ENCODE data around the gene GPN2. TPM values are rescaled to one million over a fixed set of nuclear protein-coding genes. Genes with fewer than 3 reads are reported as not detected.
"Not testable (repeated sequence)": the region's sequence is repeated elsewhere in the genome, so short reads cannot be mapped to it uniquely, and the experiment has no call there.

Gene GPN2
- total and polyA plus RNA-seq, 7 experiments from 2014 or later, result 9.1 to 50.6 (median 31.8) TPM

GRCh38 chr1:26890467-26890796 lies 349 bp upstream of the GPN2 start:
- H3K4me3 Mint-ChIP-seq, result peak overlapping the region; percentile 89 to 98 (median 94)
- Histone ChIP-seq H3K27ac (ENCODE audit: low read depth, low read length) (peak overlapping the region; percentile 94), H3K9me3 (ENCODE audit: control insufficient read depth in 2 of 3, low read length in 3 of 3) (no peaks in the 10 kb centered on the region), H3K27me3 (ENCODE audit: control insufficient read depth in 2 of 2, insufficient read depth in 2 of 2, low read length in 2 of 2) (no peaks in the 10 kb centered on the region), H3K36me3 (ENCODE audit: control insufficient read depth in 2 of 3, insufficient read depth in 3 of 3, low read length in 3 of 3) (peaks cover 9 to 73% (median 15%) of the 10 kb centered on the region in 3 experiments), H3K4me1 (ENCODE audit: control insufficient read depth in 2 of 2, insufficient read depth in 2 of 2, low read length in 2 of 2) (peaks cover 7% of the 10 kb centered on the region in 2 donors), H3K4me3 (ENCODE audit: low read length) (peak overlapping the region; percentile 98)
- peaks cover 15 to 34% (median 21%) of the 10 kb centered on the region in 5 donors for H3K36me3 Mint-ChIP-seq
- CTCF ChIA-PET, result interaction anchor here (1.3 kb wide), 2 partner anchors 9 to 11 kb away, joined by 4 to 5 read pairs; partner anchors contain the start of gene GPATCH3
- intact Hi-C loops (cut with micrococcal nuclease), result loop anchor here (1.0 to 2.0 kb wide), 4 partner anchors 10 to 64 kb away; partner anchors contain the start of genes GPATCH3 (in 2 of the 2), NUDC (in 2 of the 2) and ZDHHC18 (in 1 of the 2)
- DNase-seq (no peak), ATAC-seq (peak; percentile 53)
- H3K9me3 Mint-ChIP-seq, result no peaks in the 10 kb centered on the region
- peaks cover 23 to 42% (median 31%) of the 10 kb centered on the region in 7 donors for H3K4me1 Mint-ChIP-seq
- peak overlapping the region; percentile 93 to 96 (median 95) for H3K27ac Mint-ChIP-seq
- POLR2A ChIA-PET, result interaction anchor here (0.6 to 2.9 kb wide), 17 partner anchors 10 to 419 kb away, joined by 3 to 74 read pairs (median 4); partner anchors contain the start of genes GPATCH3, HMGN2, KDF1 and NUDC
- H3K27me3 Mint-ChIP-seq, result no peaks in the 10 kb centered on the region

- H3K9me3 ChIP-seq (ENCODE audit: control insufficient read depth in 2 of 3, low read length in 3 of 3), result no peaks in the 10 kb centered on the region
- no peak for ATAC-seq
- ChIA-PET CTCF (interaction anchor here (0.6 to 1.5 kb wide), 6 partner anchors 10 to 534 kb away, joined by 3 to 6 read pairs (median 4); no protein-coding TSS in a partner anchor), POLR2A (interaction anchor here (0.6 to 2.3 kb wide), 4 partner anchors 11 to 1420 kb away, joined by 3 to 8 read pairs (median 4); partner anchors contain the start of gene GPATCH3)
- no peaks in the 10 kb centered on the region for H3K27me3 ChIP-seq (ENCODE audit: control insufficient read depth in 2 of 2, insufficient read depth in 2 of 2, low read length in 2 of 2)
- peak overlapping the region; percentile 37 for H3K27ac ChIP-seq (ENCODE audit: low read depth, low read length)
- Mint-ChIP-seq H3K4me3 (peak overlapping the region; percentile 89 to 98 (median 94)), H3K27ac (peak overlapping the region in 7 of 9 donors; percentile 55 to 96 (median 95)), H3K27me3 (no peaks in the 10 kb centered on the region), H3K36me3 (peaks cover 15 to 38% (median 29%) of the 10 kb centered on the region in 5 donors), H3K9me3 (no peaks in the 10 kb centered on the region), H3K4me1 (peaks cover 18 to 40% (median 35%) of the 10 kb centered on the region in 7 donors)
- H3K4me3 ChIP-seq (ENCODE audit: low read length), result no peak overlapping the region
- DNase-seq, result no peak
- H3K36me3 ChIP-seq (ENCODE audit: control insufficient read depth in 2 of 3, insufficient read depth in 3 of 3, low read length in 3 of 3), result peaks cover 19 to 73% (median 20%) of the 10 kb centered on the region in 3 experiments
- intact Hi-C loops (cut with micrococcal nuclease), result no loop called here
- H3K4me1 ChIP-seq (ENCODE audit: control insufficient read depth in 2 of 2, insufficient read depth in 2 of 2, low read length in 2 of 2), result peaks cover 7% of the 10 kb centered on the region in 2 donors
These were observed 1.9 kb downstream of the GPN2 start for GRCh38 chr1:26888231-26888630.

- Mint-ChIP-seq H3K4me1 (peaks cover 22 to 49% (median 36%) of the 10 kb centered on the region in 7 donors), H3K27me3 (no peaks in the 10 kb centered on the region), H3K27ac (peak overlapping the region in 7 of 9 donors; percentile 35 to 83 (median 59)), H3K9me3 (no peaks in the 10 kb centered on the region), H3K4me3 (peak overlapping the region; percentile 10 to 75 (median 52)), H3K36me3 (peaks cover 9 to 44% (median 33%) of the 10 kb centered on the region in 5 donors)
- CTCF ChIA-PET, result interaction anchor here (0.6 to 1.4 kb wide), 11 partner anchors 8 to 436 kb away, joined by 3 to 8 read pairs (median 4); no protein-coding TSS in a partner anchor
- DNase-seq, result peak in 4 of 9 donors; percentile 9 to 27 (median 18)
- intact Hi-C loops (cut with micrococcal nuclease), result no loop called here
- Histone ChIP-seq H3K27me3 (ENCODE audit: control insufficient read depth in 2 of 2, insufficient read depth in 2 of 2, low read length in 2 of 2) (no peaks in the 10 kb centered on the region), H3K4me3 (ENCODE audit: low read length) (no peak overlapping the region), H3K9me3 (ENCODE audit: control insufficient read depth in 2 of 3, low read length in 3 of 3) (no peaks in the 10 kb centered on the region), H3K4me1 (ENCODE audit: control insufficient read depth in 2 of 2, insufficient read depth in 2 of 2, low read length in 2 of 2) (peaks cover 7% of the 10 kb centered on the region in 2 donors), H3K27ac (ENCODE audit: low read depth, low read length) (no peak overlapping the region), H3K36me3 (ENCODE audit: control insufficient read depth in 2 of 3, insufficient read depth in 3 of 3, low read length in 3 of 3) (peaks cover 19 to 73% (median 28%) of the 10 kb centered on the region in 3 experiments)
- POLR2A ChIA-PET, result interaction anchor here (0.6 to 2.3 kb wide), 3 partner anchors 13 to 336 kb away, joined by 3 to 8 read pairs (median 3); partner anchors contain the start of gene GPATCH3
- ATAC-seq, result no peak
These were observed 3.0 kb downstream of the GPN2 start for GRCh38 chr1:26887125-26887524.

GRCh38 chr1:26882696-26883463 lies 7.2 kb downstream of the GPN2 start:
- H3K36me3 ChIP-seq (ENCODE audit: control insufficient read depth in 2 of 3, insufficient read depth in 3 of 3, low read length in 3 of 3), result peaks cover 19 to 87% (median 26%) of the 10 kb centered on the region in 3 experiments
- peak overlapping the region in 4 of 9 donors; percentile 10 to 34 (median 13) for H3K27ac Mint-ChIP-seq
- DNase-seq (no peak), ATAC-seq (no peak)
- no peak overlapping the region for H3K4me3 Mint-ChIP-seq
- no peaks in the 10 kb centered on the region for H3K27me3 ChIP-seq (ENCODE audit: control insufficient read depth in 2 of 2, insufficient read depth in 2 of 2, low read length in 2 of 2)
- H3K4me3 ChIP-seq (ENCODE audit: low read length), result no peak overlapping the region
- H3K4me1 Mint-ChIP-seq, result peaks cover 6 to 17% (median 10%) of the 10 kb centered on the region in 7 donors
- H3K36me3 Mint-ChIP-seq, result peaks cover 9 to 43% (median 26%) of the 10 kb centered on the region in 5 donors
- no peak overlapping the region for H3K27ac ChIP-seq (ENCODE audit: low read depth, low read length)
- no peaks in the 10 kb centered on the region for H3K4me1 ChIP-seq (ENCODE audit: control insufficient read depth in 2 of 2, insufficient read depth in 2 of 2, low read length in 2 of 2)
- no peaks in the 10 kb centered on the region for H3K9me3 ChIP-seq (ENCODE audit: control insufficient read depth in 2 of 3, low read length in 3 of 3)
- intact Hi-C loops (cut with micrococcal nuclease), result no loop called here
- no peaks in the 10 kb centered on the region for H3K27me3 Mint-ChIP-seq
- POLR2A ChIA-PET, result interaction anchor here (0.6 to 1.0 kb wide), 2 partner anchors 17 to 357 kb away, joined by 3 to 4 read pairs; no protein-coding TSS in a partner anchor
- no peaks in the 10 kb centered on the region for H3K9me3 Mint-ChIP-seq
- CTCF ChIA-PET, result interaction anchor here (1.2 to 2.8 kb wide), 2 partner anchors 49 to 280 kb away, joined by 3 to 15 read pairs; no protein-coding TSS in a partner anchor

GRCh38 chr1:26881611-26882010 lies 8.5 kb downstream of the GPN2 start:
- Mint-ChIP-seq H3K36me3 (peaks cover 9 to 42% (median 22%) of the 10 kb centered on the region in 5 donors), H3K4me1 (peaks cover 3 to 12% (median 5%) of the 10 kb centered on the region in 7 donors)
- H3K27me3 ChIP-seq (ENCODE audit: control insufficient read depth in 2 of 2, insufficient read depth in 2 of 2, low read length in 2 of 2); H3K4me3 ChIP-seq (ENCODE audit: low read length); DNase-seq; H3K4me3 Mint-ChIP-seq; H3K9me3 ChIP-seq (ENCODE audit: control insufficient read depth in 2 of 3, low read length in 3 of 3); H3K4me1 ChIP-seq (ENCODE audit: control insufficient read depth in 2 of 2, insufficient read depth in 2 of 2, low read length in 2 of 2); H3K27me3 Mint-ChIP-seq; ATAC-seq; H3K27ac Mint-ChIP-seq; H3K27ac ChIP-seq (ENCODE audit: low read depth, low read length); H3K9me3 Mint-ChIP-seq; intact Hi-C loops (cut with micrococcal nuclease): not testable (repeated sequence)
- H3K36me3 ChIP-seq (ENCODE audit: control insufficient read depth in 2 of 3, insufficient read depth in 3 of 3, low read length in 3 of 3), result peaks cover 26 to 78% (median 26%) of the 10 kb centered on the region in 3 experiments
- ChIA-PET POLR2A (interaction anchor here (0.7 to 1.3 kb wide), 6 partner anchors 16 to 308 kb away, joined by 3 to 5 read pairs (median 4); no protein-coding TSS in a partner anchor), CTCF (interaction anchor here (1.0 to 2.8 kb wide), 6 partner anchors 16 to 279 kb away, joined by 4 to 15 read pairs (median 4); no protein-coding TSS in a partner anchor)

GRCh38 chr1:26879793-26880192 lies 10.3 kb downstream of the GPN2 start:
- H3K36me3 Mint-ChIP-seq, result peaks cover 5 to 34% (median 17%) of the 10 kb centered on the region in 5 donors
- ChIA-PET CTCF (interaction anchor here (0.6 to 2.8 kb wide), 7 partner anchors 10 to 1907 kb away, joined by 3 to 15 read pairs (median 5); partner anchors contain the start of gene GPN2), POLR2A (no interaction called here)
- Histone ChIP-seq H3K36me3 (ENCODE audit: control insufficient read depth in 2 of 3, insufficient read depth in 3 of 3, low read length in 3 of 3) (peaks cover 16 to 69% (median 20%) of the 10 kb centered on the region in 3 experiments), H3K4me3 (ENCODE audit: low read length) (no peak overlapping the region), H3K27ac (ENCODE audit: low read depth, low read length) (no peak overlapping the region), H3K9me3 (ENCODE audit: control insufficient read depth in 2 of 3, low read length in 3 of 3) (no peaks in the 10 kb centered on the region), H3K27me3 (ENCODE audit: control insufficient read depth in 2 of 2, insufficient read depth in 2 of 2, low read length in 2 of 2) (no peaks in the 10 kb centered on the region), H3K4me1 (ENCODE audit: control insufficient read depth in 2 of 2, insufficient read depth in 2 of 2, low read length in 2 of 2) (no peaks in the 10 kb centered on the region)
- no peaks in the 10 kb centered on the region for H3K27me3 Mint-ChIP-seq
- DNase-seq (no peak), ATAC-seq (no peak)
- intact Hi-C loops (cut with micrococcal nuclease), result loop anchor here (2.0 to 5.0 kb wide), 5 partner anchors 59 to 377 kb away; partner anchors contain the start of gene PIGV (in 1 of the 2)
- peaks cover 0 to 9% (median 4%) of the 10 kb centered on the region in 7 donors for H3K4me1 Mint-ChIP-seq
- H3K27ac Mint-ChIP-seq, result peak overlapping the region in 1 of 9 donors; percentile 53
- no peak overlapping the region for H3K4me3 Mint-ChIP-seq
- no peaks in the 10 kb centered on the region for H3K9me3 Mint-ChIP-seq

Measured in naive thymus-derived CD4-positive, alpha-beta T cell (primary cell).